HCT116 (cell line): ENCODE measurements around the gene RAP1GAP2. TPM values are rescaled to one million over a fixed set of nuclear protein-coding genes. Genes with fewer than 3 reads are reported as not detected.

ENCODE experiments used
- ATAC-seq: fragments of 200-7000 bp; cut with Tn5 transposase; 2 replicates; pipeline ENCODE4 v1.9.1; 2020; ENCODE audit warnings: mild to moderate bottlenecking, moderate library complexity
- BruUV-seq: library from RNA; stranded (reverse); fragments of 400-500 nt; replicated peaks from 2 replicates; lab custom pipeline; 2021; lab: Mats Ljungman, UMichigan
- CTCF ChIA-PET: fragments of 300-600 bp; sonication (Branson Sonifier 250); formaldehyde crosslinking; loops from one replicate; lab custom pipeline; 2021; ENCODE audit warnings: antibody characterized with exemption; lab: Charles Lee
- POLR2A ChIA-PET: fragments of 300-600, 350-600 bp; sonication (Branson Sonifier 250); formaldehyde crosslinking; loops from one replicate; lab custom pipeline; 2021; ENCODE audit warnings: antibody characterized with exemption; lab: Charles Lee
- RAD21 ChIA-PET, 2 experiments: fragments of 300-600 bp; sonication (Branson Sonifier 250); formaldehyde crosslinking; loops; one replicate each; lab custom pipeline; 2023; ENCODE audit warnings: low total read pairs in 2 of 2; ENCODE audit not compliant: uncharacterized antibody in 2 of 2, unreplicated experiment in 2 of 2, low non-redundant PET in 1 of 2; lab: Charles Lee
- DNase-seq: peaks from one replicate; pipeline ENCODE4 v3.0.0-alpha.2; 2010; ENCODE audit warnings: low read depth, low spot score
- H2AFZ ChIP-seq: fragments of 200-600 bp; shearing (Covaris generic), sonication (generic); 2 replicates; pipeline ENCODE4 v1.6.1; 2017; ENCODE audit warnings: low read depth, mixed run types, mixed read lengths, antibody characterized with exemption, low read length; ENCODE audit not compliant: poor library complexity, severe bottlenecking
- H3K27ac ChIP-seq: 2 replicates; pipeline ENCODE4 v1.5.1; 2012; ENCODE audit warnings: low read depth, low read length
- H3K27me3 ChIP-seq: fragments of 200-600 bp; sonication (generic); 2 replicates; pipeline ENCODE4 v1.6.1; 2016; ENCODE audit warnings: mixed run types, low read length, mixed read lengths; ENCODE audit not compliant: insufficient read depth
- H3K36me3 ChIP-seq, 2 experiments: fragments of 200-500 bp in 1 of 2; fragments of 200-600 bp in 1 of 2; sonication (Bioruptor generic) in 1 of 2; sonication (generic) in 1 of 2; 2 replicates each; pipeline versions ENCODE4 v1.5.1 to v1.6.1; 2014 to 2016; ENCODE audit warnings: low read length in 2 of 2, inconsistent platforms in 1 of 2, mixed read lengths in 1 of 2, mixed run types in 1 of 2; ENCODE audit not compliant: insufficient read depth in 2 of 2, control insufficient read depth in 1 of 2
- H3K4me1 ChIP-seq, 2 experiments: fragments of 200-600 bp in 1 of 2; sonication (generic) in 1 of 2; 2 replicates each; pipeline versions ENCODE4 v1.5.1 to v1.6.1; 2012 to 2017; ENCODE audit warnings: low read length in 2 of 2, inconsistent platforms in 1 of 2, mild to moderate bottlenecking in 1 of 2, mixed read lengths in 1 of 2, mixed run types in 1 of 2, moderate library complexity in 1 of 2; ENCODE audit not compliant: insufficient read depth in 2 of 2, control insufficient read depth in 1 of 2
- H3K4me2 ChIP-seq: fragments of 200-600 bp; sonication (generic); 2 replicates; pipeline ENCODE4 v1.6.1; 2017; ENCODE audit warnings: mixed run types, low read length, mixed read lengths
- H3K4me3 ChIP-seq, 2 experiments: fragments of 200-600 bp in 1 of 2; sonication (generic) in 1 of 2; replicated peaks in 1 of 2; 2 replicates each; pipeline ENCODE4 v1.5.1; 2011 to 2016; ENCODE audit warnings: low read length in 2 of 2, control low read depth in 1 of 2, low read depth in 1 of 2, mild to moderate bottlenecking in 1 of 2, mixed read lengths in 1 of 2, mixed run types in 1 of 2
- H3K79me2 ChIP-seq: fragments of 200-600 bp; sonication (generic); 2 replicates; pipeline ENCODE4 v1.6.1; 2017; ENCODE audit warnings: mild to moderate bottlenecking, mixed run types, low read length, moderate library complexity, mixed read lengths; ENCODE audit not compliant: insufficient read depth
- H3K9ac ChIP-seq: fragments of 200-600 bp; sonication (generic); 2 replicates; pipeline ENCODE4 v1.6.1; 2016; ENCODE audit warnings: low read length, mixed read lengths
- H3K9me2 ChIP-seq: fragments of 200-600 bp; sonication (generic), shearing (Covaris generic); 2 replicates; pipeline ENCODE4 v1.6.1; 2017; ENCODE audit warnings: mixed run types, mild to moderate bottlenecking, moderate library complexity; ENCODE audit not compliant: insufficient read depth
- H3K9me3 ChIP-seq, 2 experiments: fragments of 200-500 bp in 1 of 2; fragments of 200-600 bp in 1 of 2; sonication (Bioruptor generic) in 1 of 2; sonication (generic) in 1 of 2; 2 replicates each; pipeline ENCODE4 v1.6.1; 2014 to 2017; ENCODE audit warnings: low read length in 2 of 2, mixed read lengths in 2 of 2, inconsistent platforms in 1 of 2, low read depth in 1 of 2, mild to moderate bottlenecking in 1 of 2, mixed run types in 1 of 2, moderate library complexity in 1 of 2; ENCODE audit not compliant: control insufficient read depth in 1 of 2, insufficient read depth in 1 of 2
- H4K20me1 ChIP-seq: fragments of 200-600 bp; sonication (generic), shearing (Covaris generic); 2 replicates; pipeline ENCODE4 v1.6.1; 2017; ENCODE audit warnings: mixed run types, mild to moderate bottlenecking, moderate library complexity; ENCODE audit not compliant: insufficient read depth
- ATF3 ChIP-seq: IDR thresholded peaks from 2 replicates; pipeline ENCODE4 v1.6.1; 2012
- CBX3 ChIP-seq: IDR thresholded peaks from 2 replicates; pipeline ENCODE4 v1.6.1; 2012; ENCODE audit warnings: low read depth
- CTCF ChIP-seq, 3 experiments: fragments of 200-600 bp in 1 of 3; sonication (generic) in 1 of 3; IDR thresholded peaks in 2 of 3; conservative IDR thresholded peaks in 1 of 3; 2 replicates each; pipeline ENCODE4 v1.5.1; 2012 to 2017; ENCODE audit warnings: low read depth in 2 of 3, low read length in 2 of 3, antibody characterized with exemption in 1 of 3, borderline replicate concordance in 1 of 3, control low read depth in 1 of 3, mild to moderate bottlenecking in 1 of 3, mixed read lengths in 1 of 3, mixed run types in 1 of 3, moderate library complexity in 1 of 3; ENCODE audit not compliant: insufficient read depth in 1 of 3
- EGR1 ChIP-seq: IDR thresholded peaks from 2 replicates; pipeline ENCODE4 v1.6.1; 2012; ENCODE audit warnings: low read depth
- ELF1 ChIP-seq: IDR thresholded peaks from 2 replicates; pipeline ENCODE4 v1.6.1; 2012; ENCODE audit warnings: low read depth, borderline replicate concordance
- EZH2 ChIP-seq: fragments of 200-600 bp; sonication (generic); IDR thresholded peaks from 2 replicates; pipeline ENCODE4 v1.6.1; 2017; ENCODE audit warnings: antibody characterized with exemption, mixed run types
- FOSL1 ChIP-seq: IDR thresholded peaks from 2 replicates; pipeline ENCODE4 v1.6.1; 2012; ENCODE audit warnings: low read depth
- JUND ChIP-seq: IDR thresholded peaks from 2 replicates; pipeline ENCODE4 v1.6.1; 2012
- MAX ChIP-seq: IDR thresholded peaks from 2 replicates; pipeline ENCODE4 v1.6.1; 2012
- POLR2A ChIP-seq: IDR thresholded peaks from 2 replicates; pipeline ENCODE4 v1.7.0; 2011; ENCODE audit warnings: borderline replicate concordance; ENCODE audit not compliant: insufficient read depth, insufficient read length; ENCODE audit errors: extremely low read depth
- POLR2AphosphoS5 ChIP-seq: IDR thresholded peaks from 2 replicates; pipeline ENCODE4 v1.6.1; 2011; ENCODE audit warnings: mild to moderate bottlenecking, low read depth, low read length, moderate library complexity
- RAD21 ChIP-seq: IDR thresholded peaks from 2 replicates; pipeline ENCODE4 v1.6.1; 2012; ENCODE audit warnings: low read depth, mild to moderate bottlenecking
- SIN3A ChIP-seq: IDR thresholded peaks from 2 replicates; pipeline ENCODE4 v1.6.1; 2012; ENCODE audit warnings: low read depth
- SRF ChIP-seq: IDR thresholded peaks from 2 replicates; pipeline ENCODE4 v1.6.1; 2012; ENCODE audit warnings: low read depth
- TCF7L2 ChIP-seq: IDR thresholded peaks from 2 replicates; pipeline ENCODE4 v1.7.0; 2011; ENCODE audit warnings: borderline replicate concordance, inconsistent platforms; ENCODE audit not compliant: insufficient read depth, insufficient read length; ENCODE audit errors: extremely low read depth
- YY1 ChIP-seq: IDR thresholded peaks from 2 replicates; pipeline ENCODE4 v1.6.1; 2011; ENCODE audit warnings: low read length, low read depth, moderate library complexity, mild to moderate bottlenecking; ENCODE audit not compliant: insufficient replicate concordance; ENCODE audit errors: extremely low read depth
- ZBTB33 ChIP-seq: IDR thresholded peaks from 2 replicates; pipeline ENCODE4 v1.6.1; 2011; ENCODE audit warnings: mild to moderate bottlenecking, low read length, moderate library complexity; ENCODE audit not compliant: insufficient replicate concordance; ENCODE audit errors: extremely low read depth
- ZFX ChIP-seq: fragments of 450-650 bp; IDR thresholded peaks from 2 replicates; pipeline ENCODE4 v1.6.1; 2017
- ZNF274 ChIP-seq: fragments of 200-500 bp; sonication (Bioruptor generic); IDR thresholded peaks from 2 replicates; pipeline ENCODE4 v1.6.1; 2014; ENCODE audit warnings: mild to moderate bottlenecking, low read depth, low read length, inconsistent platforms
- intact Hi-C: fragments of 100-400 bp; cut with micrococcal nuclease; formaldehyde crosslinking; loops from 2 replicates; pipeline ENCODE4 v1.10.0; 2022
- total RNA-seq: library from RNA; stranded (reverse); gene quantifications from one replicate; pipeline ENCODE4 v1.2.1, GENCODE V29; 2021; ENCODE audit not compliant: unreplicated experiment

Gene RAP1GAP2
- total RNA-seq, 1 experiment from 2014 or later, result 54.6 TPM

GRCh38 chr17:2893422-2893914, 97.2 kb downstream of the RAP1GAP2 start (continued):
- TF ChIP-seq CTCF (IDR thresholded peaks at IDR 0.05 in 2 of 3, conservative IDR thresholded peaks at IDR 0.05 in 1 of 3; ENCODE audit: borderline replicate concordance in 1 of 3, insufficient read depth in 1 of 3, low read depth in 2 of 3, low read length in 2 of 3), result no peak
- TF ChIP-seq YY1, result no peak
- TF ChIP-seq POLR2A, result no peak
- TF ChIP-seq RAD21, result no peak; the same call in 1 of the 2 replicates
- peak; percentile 40 for TF ChIP-seq FOSL1
- TF ChIP-seq ELF1, result no peak
- TF ChIP-seq SIN3A, result peak; percentile 81
- TF ChIP-seq JUND, result peak; percentile 74
- no peak for TF ChIP-seq ZNF274

- H3K9ac ChIP-seq, result 0 out of 2 replicates have a peak overlapping the region, but pooled peaks have one; percentile 41
- no TSS peak for BruUV-seq
- no peaks in the 10 kb centered on the region for H4K20me1 ChIP-seq
- no peak overlapping the region; the same call in 1 of the 2 replicates for H3K4me2 ChIP-seq
- H3K4me3 ChIP-seq, result no peak overlapping the region
- DNase-seq, result no peak
- intact Hi-C loops, result loop anchor here (5.0 kb wide), 1 partner anchor 83 kb away; no protein-coding TSS in a partner anchor
- no peak overlapping the region for H2AFZ ChIP-seq
- H3K4me1 ChIP-seq, result peaks cover 46 to 54% of the 10 kb centered on the region in 2 experiments
- H3K9me2 ChIP-seq, result no peaks in the 10 kb centered on the region
- no peaks in the 10 kb centered on the region for H3K9me3 ChIP-seq
- no peaks in the 10 kb centered on the region for H3K27me3 ChIP-seq
- H3K27ac ChIP-seq, result no peak overlapping the region
- CTCF ChIA-PET, result no interaction called here
- no peak for ATAC-seq
- RAD21 ChIA-PET, result no interaction called here
- TF ChIP-seq ZFX, result no peak
- TF ChIP-seq JUND, result no peak
- no peak for TF ChIP-seq ATF3
- no peak for TF ChIP-seq ZBTB33
- no peak for TF ChIP-seq SRF
- no peak for TF ChIP-seq FOSL1
- TF ChIP-seq ZNF274, result no peak
- no peak for TF ChIP-seq EGR1
- TF ChIP-seq ELF1, result no peak
- TF ChIP-seq TCF7L2, result no peak
- no peak for TF ChIP-seq SIN3A
- TF ChIP-seq CBX3, result no peak
- TF ChIP-seq POLR2AphosphoS5, result no peak
- TF ChIP-seq CTCF (IDR thresholded peaks at IDR 0.05 in 2 of 3, conservative IDR thresholded peaks at IDR 0.05 in 1 of 3; ENCODE audit: borderline replicate concordance in 1 of 3, insufficient read depth in 1 of 3, low read depth in 2 of 3, low read length in 2 of 3), result no peak
- TF ChIP-seq MAX, result no peak
- TF ChIP-seq EZH2, result no peak
- H3K36me3 ChIP-seq, result no peaks in the 10 kb centered on the region
- no peaks in the 10 kb centered on the region for H3K79me2 ChIP-seq
- POLR2A ChIA-PET, result no interaction called here
Measured at GRCh38 chr17:2894782-2895181, 98.5 kb downstream of the RAP1GAP2 start.
